ENCODE measurements around the gene ATE1.

GRCh38 chr10:121891103-121891502 is 36.7 kb downstream of the ATE1 start:
- no peak for TF ChIP-seq ZNF138 (CRISPR knock-in tag; conservative IDR thresholded peaks at IDR 0.05)
- TF ChIP-seq USF2 (CRISPR knock-in tag; IDR thresholded peaks at IDR 0.05), result peak; percentile 82
- no peak for TF ChIP-seq ATF2 (CRISPR knock-in tag; IDR thresholded peaks at IDR 0.05; ENCODE audit: borderline replicate concordance, low read depth)
- no peak for TF ChIP-seq SP1 (CRISPR knock-in tag; conservative IDR thresholded peaks at IDR 0.05)
- no peak for TF ChIP-seq CTCF (IDR thresholded peaks at IDR 0.05)
- no peak for TF ChIP-seq ZBTB21 (CRISPR knock-in tag; IDR thresholded peaks at IDR 0.05; ENCODE audit: borderline replicate concordance)
- TF ChIP-seq ESRRA (CRISPR knock-in tag; IDR thresholded peaks at IDR 0.05; ENCODE audit: borderline replicate concordance), result no peak
- TF ChIP-seq FOXJ3 (CRISPR knock-in tag; IDR thresholded peaks at IDR 0.05; ENCODE audit: borderline replicate concordance), result no peak
- TF ChIP-seq MLX (CRISPR knock-in tag; IDR thresholded peaks at IDR 0.05), result no peak
- TF ChIP-seq AR (CRISPR knock-in tag; IDR thresholded peaks at IDR 0.05), result no peak
- TF ChIP-seq ZNF121 (CRISPR knock-in tag; IDR thresholded peaks at IDR 0.05), result no peak
- peak; percentile 87 for TF ChIP-seq MAX (CRISPR knock-in tag; IDR thresholded peaks at IDR 0.05)
- no peak for TF ChIP-seq ATF3 (CRISPR knock-in tag; conservative IDR thresholded peaks at IDR 0.05)
- no peak for TF ChIP-seq JUN (CRISPR knock-in tag; IDR thresholded peaks at IDR 0.05)

Data from WTC11 (cell line).